Activated CD4-positive, CD25-positive, alpha-beta regulatory T cell treated with anti-CD3 and anti-CD28 coated beads, Interleukin-2, amount 50 U/mL, for 72 hours (primary cell): ENCODE results near the gene INO80.
"Not testable (repeated sequence)": the region's sequence is repeated elsewhere in the genome, so short reads cannot be mapped to it uniquely, and the experiment has no call there.

ENCODE experiments used
- DNase-seq: peaks from one replicate; pipeline ENCODE4 v3.0.0; 2021

Gene INO80

GRCh38 chr15:40995656-40996055, 120.4 kb downstream of the INO80 start:
- DNase-seq: no peak

GRCh38 chr15:40992825-40993224, 123.3 kb downstream of the INO80 start:
- no peak for DNase-seq

- DNase-seq: no peak
These were observed 123.8 kb downstream of the INO80 start for GRCh38 chr15:40992241-40992741.

GRCh38 chr15:40991355-40991754, 124.7 kb downstream of the INO80 start:
- DNase-seq: no peak

- no peak for DNase-seq
These were observed 125.3 kb downstream of the INO80 start for GRCh38 chr15:40990789-40991188.

- no peak for DNase-seq
These were observed 126.0 kb downstream of the INO80 start for GRCh38 chr15:40990080-40990479.

GRCh38 chr15:40988156-40988555, 127.9 kb downstream of the INO80 start:
- DNase-seq: no peak

GRCh38 chr15:40986820-40987219, 129.3 kb downstream of the INO80 start:
- DNase-seq: no peak

- DNase-seq: no peak
These were observed 130.3 kb downstream of the INO80 start for GRCh38 chr15:40985541-40986330.

- no peak for DNase-seq
These were observed 131.1 kb downstream of the INO80 start for GRCh38 chr15:40984964-40985363.

GRCh38 chr15:40984406-40984805, 131.7 kb downstream of the INO80 start:
- DNase-seq: no peak

GRCh38 chr15:40982855-40983254, 133.2 kb downstream of the INO80 start:
- DNase-seq: no peak

GRCh38 chr15:40981186-40981585, 134.9 kb downstream of the INO80 start:
- DNase-seq: no peak

GRCh38 chr15:40978562-40978961, 137.5 kb downstream of the INO80 start:
- no peak for DNase-seq

- DNase-seq: no peak
These were observed 137.9 kb downstream of the INO80 start for GRCh38 chr15:40978141-40978540.

GRCh38 chr15:40976819-40977218, 139.3 kb downstream of the INO80 start:
- DNase-seq: no peak

GRCh38 chr15:40974879-40975278, 141.2 kb downstream of the INO80 start:
- no peak for DNase-seq

- no peak for DNase-seq
These were observed 146.7 kb downstream of the INO80 start for GRCh38 chr15:40969363-40969762.

GRCh38 chr15:40968290-40969085, 147.6 kb downstream of the INO80 start:
- DNase-seq: no peak

- DNase-seq: no peak
These were observed 151.4 kb downstream of the INO80 start for GRCh38 chr15:40964634-40965033.

GRCh38 chr15:40964006-40964405, 152.1 kb downstream of the INO80 start:
- no peak for DNase-seq

- no peak for DNase-seq
These were observed 152.9 kb downstream of the INO80 start for GRCh38 chr15:40963201-40963600.

GRCh38 chr15:40962317-40962716, 153.8 kb downstream of the INO80 start:
- DNase-seq: not testable (repeated sequence)

- not testable (repeated sequence) for DNase-seq
These were observed 154.3 kb downstream of the INO80 start for GRCh38 chr15:40961740-40962139.
